ENCODE results near the gene KCNK2.

- TF ChIP-seq CTCF (IDR thresholded peaks at IDR 0.05; ENCODE audit: insufficient read depth, low read length) (no peak), REST (IDR thresholded peaks at IDR 0.05; ENCODE audit: insufficient replicate concordance, low read depth) (no peak)
Measured at GRCh38 chr1:215198021-215198420, 115.5 kb downstream of the KCNK2 start.
